Lower leg skin (tissue), 4 donors: Measurements from ENCODE around the gene RPL34. TPM values are rescaled to one million over a fixed set of nuclear protein-coding genes. Genes with fewer than 3 reads are reported as not detected.

ENCODE experiments used
- DNase-seq, 2 donors: peaks; one replicate each; pipeline ENCODE4 v3.0.0-alpha.2; 2019; ENCODE audit warnings: low spot score in 2 of 2
- H3K4me3 ChIP-seq: fragments of 200-600 bp; sonication (generic); 2 replicates; pipeline ENCODE4 v1.5.1; 2017; ENCODE audit warnings: mild to moderate bottlenecking, low read depth; ENCODE audit not compliant: poor library complexity, severe bottlenecking
- CTCF ChIP-seq, 3 donors: fragments of 450-650 bp; IDR thresholded peaks; one replicate each; pipeline ENCODE4 v1.5.1; 2016; ENCODE audit warnings: antibody characterized with exemption in 3 of 3, mild to moderate bottlenecking in 3 of 3, moderate library complexity in 2 of 3
- POLR2A ChIP-seq, 2 donors: fragments of 450-650 bp; IDR thresholded peaks; one replicate each; pipeline ENCODE4 v1.6.1; 2016 to 2017; ENCODE audit warnings: antibody characterized with exemption in 2 of 2, mild to moderate bottlenecking in 1 of 2, moderate library complexity in 1 of 2
- WGBS, 2 donors: methylation state at CpG; one replicate each; pipeline ENCODE4 v1.1.5; 2018; 5-methylcytosine and 5-hydroxymethylcytosine counted together
- intact Hi-C: fragments of 100-400 bp; cut with DNase I; formaldehyde crosslinking; loops from one replicate; pipeline ENCODE4 v1.15.0; 2023; ENCODE audit warnings: low total_unique reads
- total RNA-seq, 4 donors: library from RNA; depleted of rRNA; stranded (reverse); fragments of >200 nt; gene quantifications; one replicate each; pipeline ENCODE4 v1.1.0, GENCODE V29; 2016

The RPL34 gene
- total RNA-seq, 4 donors from 2014 or later, result 686 to 1,455 (median 1,024) TPM

- no peak overlapping the region for H3K4me3 ChIP-seq
- no peak for DNase-seq
- TF ChIP-seq POLR2A (IDR thresholded peaks at IDR 0.05) (no peak), CTCF (IDR thresholded peaks at IDR 0.05) (no peak)
- WGBS, 2 donors, result 81 to 88% methylated on average over 6 of the region's 6 CpGs
- intact Hi-C loops, result no loop called here
These were observed 8.0 kb upstream of the RPL34 start for GRCh38 chr4:108612365-108612764.

- intact Hi-C loops, result no loop called here
- WGBS, 2 donors, result 69 to 74% methylated on average over 7 of the region's 7 CpGs
These were observed 840 bp upstream of the RPL34 start for GRCh38 chr4:108619372-108620100.

GRCh38 chr4:108620933-108621905 is 843 bp downstream of the RPL34 start:
- TF ChIP-seq CTCF (IDR thresholded peaks at IDR 0.05) (no peak), POLR2A (IDR thresholded peaks at IDR 0.05) (no peak)
- H3K4me3 ChIP-seq, result peak overlapping the region; percentile 90
- intact Hi-C loops, result no loop called here
- DNase-seq, result no peak
- WGBS, 2 donors, result 10 to 14% methylated on average over 23 of the region's 23 CpGs

More at GRCh38 chr4:108619372-108620100, 840 bp upstream of the RPL34 start:
- TF ChIP-seq CTCF (IDR thresholded peaks at IDR 0.05) (no peak), POLR2A (IDR thresholded peaks at IDR 0.05) (no peak)
- no peak for DNase-seq
- H3K4me3 ChIP-seq, result no peak overlapping the region

GRCh38 chr4:108622022-108622421 is 1.6 kb downstream of the RPL34 start:
- TF ChIP-seq POLR2A (IDR thresholded peaks at IDR 0.05) (no peak), CTCF (IDR thresholded peaks at IDR 0.05) (no peak)
- 83 to 92% methylated on average over 4 of the region's 4 CpGs for WGBS, 2 donors
- H3K4me3 ChIP-seq, result no peak overlapping the region
- intact Hi-C loops, result no loop called here
- DNase-seq, result no peak

- WGBS, 2 donors, result 96% methylated on average over 5 of the region's 5 CpGs
- no peak overlapping the region for H3K4me3 ChIP-seq
- TF ChIP-seq CTCF (IDR thresholded peaks at IDR 0.05), result no peak
- TF ChIP-seq POLR2A (IDR thresholded peaks at IDR 0.05), result no peak
- intact Hi-C loops, result no loop called here
- no peak for DNase-seq
These were observed 2.5 kb downstream of the RPL34 start for GRCh38 chr4:108622828-108623227.
